ENCODE data around the gene ZBTB20.
A peak's percentile ranks its signal among the peaks of the same experiment; 100 is the strongest.
"Not testable (repeated sequence)": the region's sequence is repeated elsewhere in the genome, so short reads cannot be mapped to it uniquely, and the experiment has no call there.

ZBTB20 gene

DNA sequence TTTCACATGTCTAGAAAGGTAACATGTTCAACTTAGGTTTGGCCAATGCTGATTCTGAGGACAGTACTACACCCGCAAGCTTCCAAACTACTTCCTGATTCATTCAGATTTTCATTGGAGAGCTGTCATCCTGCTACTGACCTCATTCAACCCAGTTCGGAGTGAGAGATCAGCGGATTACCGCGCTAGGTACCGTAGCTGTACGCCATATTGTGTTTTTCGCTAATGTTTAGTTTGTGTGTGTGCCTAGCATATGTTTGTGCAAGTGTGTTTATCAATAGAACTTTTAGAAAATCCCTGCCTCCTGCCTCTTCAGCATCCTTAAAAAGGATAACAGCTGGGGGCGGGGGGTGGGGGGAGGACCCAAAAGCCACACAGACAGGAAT lies 1.1 kb downstream of the ZBTB20 start:
- peak overlapping the region; percentile 74 for H3K4me3 ChIP-seq (ENCODE audit: extremely low read depth, insufficient read depth, low read length, poor library complexity, severe bottlenecking)
- 50% methylated on average over 1 of the region's 9 CpGs; no CpG with 5 or more reads in 1 of the 2 experiments for WGBS, 2 experiments (ENCODE audit: insufficient coverage in 2 of 2)

DNA sequence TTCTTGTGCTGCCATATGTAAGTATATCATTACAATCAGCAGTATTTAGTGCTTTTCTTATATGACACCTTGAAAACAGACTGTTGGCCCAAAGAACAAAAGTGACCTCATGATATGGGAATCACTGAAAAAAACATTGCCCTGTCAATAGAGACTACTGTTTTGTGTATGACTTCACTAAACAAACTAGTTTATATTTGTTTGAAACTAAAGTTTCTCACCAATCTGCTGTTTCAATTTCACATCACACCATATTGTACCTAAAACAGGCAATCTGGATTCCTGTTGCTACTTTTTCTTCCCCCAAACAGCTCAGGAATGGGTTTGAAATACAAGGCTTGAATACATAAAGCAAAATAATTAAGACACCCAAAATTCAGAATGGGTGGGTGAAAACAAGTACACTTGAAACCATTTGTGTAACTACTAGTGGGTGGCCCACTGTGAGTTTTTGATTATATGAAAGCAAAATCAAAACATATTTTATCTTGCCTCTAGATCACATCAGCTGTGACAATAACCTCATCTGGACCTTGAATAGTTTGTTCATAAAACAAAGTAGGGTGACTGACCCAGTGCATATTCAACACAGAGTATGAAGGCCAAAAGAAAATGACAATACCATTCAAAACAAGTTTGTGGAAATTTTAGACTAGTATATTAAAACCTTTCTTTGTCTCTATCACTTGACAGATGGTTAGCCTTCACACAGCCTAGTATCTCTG lies 5.9 kb downstream of the ZBTB20 start:
- no peaks in the 10 kb centered on the region for H3K4me1 ChIP-seq (ENCODE audit: control insufficient read depth, insufficient read depth, low read length, poor library complexity, severe bottlenecking)
- H3K36me3 ChIP-seq (ENCODE audit: control insufficient read depth, insufficient read depth, low read length) = no peaks in the 10 kb centered on the region
- no peaks in the 10 kb centered on the region for H3K9me3 ChIP-seq (ENCODE audit: control insufficient read depth, low read length)
- H3K27ac ChIP-seq (ENCODE audit: low read depth, low read length, severe bottlenecking) = no peak overlapping the region
- no peak overlapping the region for H3K4me3 ChIP-seq (ENCODE audit: extremely low read depth, insufficient read depth, low read length, poor library complexity, severe bottlenecking)

More for the DNA sequence above, 1.1 kb downstream of the ZBTB20 start:
- H3K4me1 ChIP-seq (ENCODE audit: control insufficient read depth, insufficient read depth, low read length, poor library complexity, severe bottlenecking) = peaks cover 3% of the 10 kb centered on the region
- peak overlapping the region; percentile 91 for H3K27ac ChIP-seq (ENCODE audit: low read depth, low read length, severe bottlenecking)
- no peaks in the 10 kb centered on the region for H3K36me3 ChIP-seq (ENCODE audit: control insufficient read depth, insufficient read depth, low read length)
- no peaks in the 10 kb centered on the region for H3K9me3 ChIP-seq (ENCODE audit: control insufficient read depth, low read length)

DNA sequence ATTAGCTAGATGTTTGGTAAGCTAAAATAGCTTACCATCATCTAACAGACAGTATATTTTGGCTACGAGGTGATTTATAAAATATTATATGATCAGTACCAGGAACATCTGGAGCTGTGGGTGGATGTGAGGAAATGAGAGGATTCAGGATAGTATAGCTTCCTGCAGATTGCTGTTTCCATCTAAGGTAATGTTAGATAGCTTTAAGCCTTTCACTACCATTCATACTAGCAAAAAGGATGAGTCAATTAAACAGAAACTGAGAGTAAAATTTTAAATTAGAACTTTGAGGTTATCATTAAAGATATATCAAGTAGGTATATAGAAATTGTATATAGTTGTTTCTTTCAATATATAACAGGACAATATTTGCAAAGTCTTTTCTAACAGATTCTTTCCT lies 8.0 kb downstream of the ZBTB20 start:
- no peaks in the 10 kb centered on the region for H3K4me1 ChIP-seq (ENCODE audit: control insufficient read depth, insufficient read depth, low read length, poor library complexity, severe bottlenecking)
- H3K27ac ChIP-seq (ENCODE audit: low read depth, low read length, severe bottlenecking) = no peak overlapping the region
- H3K4me3 ChIP-seq (ENCODE audit: extremely low read depth, insufficient read depth, low read length, poor library complexity, severe bottlenecking) = no peak overlapping the region
- no CpG with 5 or more reads among the region's 1 CpG for WGBS, 2 experiments (ENCODE audit: insufficient coverage in 2 of 2)
- H3K36me3 ChIP-seq (ENCODE audit: control insufficient read depth, insufficient read depth, low read length) = no peaks in the 10 kb centered on the region
- no peaks in the 10 kb centered on the region for H3K9me3 ChIP-seq (ENCODE audit: control insufficient read depth, low read length)

DNA sequence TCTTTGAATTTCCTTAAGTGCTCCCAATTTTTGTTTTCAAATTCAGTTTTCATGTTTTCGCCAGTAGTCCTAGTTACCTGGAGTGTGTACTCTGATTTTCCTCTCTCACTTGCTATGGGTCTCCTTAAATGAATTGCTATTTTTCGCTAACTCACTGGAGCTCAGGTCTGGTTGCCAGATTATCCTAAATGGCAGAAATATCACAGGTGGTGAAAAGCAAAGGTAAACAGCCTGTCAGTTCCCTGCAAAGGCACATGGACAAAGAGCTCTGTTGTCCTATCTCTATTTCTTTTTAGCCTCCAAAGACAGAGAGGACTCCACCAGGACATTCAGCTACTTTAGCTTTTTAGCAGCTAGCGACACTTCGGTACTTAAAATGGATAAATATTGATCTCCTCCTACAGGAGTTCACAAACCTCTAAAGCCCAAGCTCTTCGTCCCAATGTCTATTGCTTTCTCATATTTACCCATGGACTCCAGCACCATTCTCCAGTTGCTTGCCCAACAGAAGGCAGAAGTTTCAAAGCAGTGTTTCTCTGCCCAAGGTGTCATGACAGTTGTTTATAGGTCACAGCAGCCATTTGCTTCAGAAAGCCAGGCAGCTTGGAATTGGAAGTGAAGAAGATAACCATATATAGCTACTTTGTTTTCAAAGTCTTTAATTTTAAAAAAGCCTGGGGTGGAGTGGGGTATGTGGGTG lies 12.3 kb downstream of the ZBTB20 start:
- 93 to 96% methylated on average over 3 to 5 of the region's 5 CpGs for WGBS, 2 experiments (ENCODE audit: insufficient coverage in 2 of 2)
- no peak overlapping the region for H3K4me3 ChIP-seq (ENCODE audit: extremely low read depth, insufficient read depth, low read length, poor library complexity, severe bottlenecking)

DNA sequence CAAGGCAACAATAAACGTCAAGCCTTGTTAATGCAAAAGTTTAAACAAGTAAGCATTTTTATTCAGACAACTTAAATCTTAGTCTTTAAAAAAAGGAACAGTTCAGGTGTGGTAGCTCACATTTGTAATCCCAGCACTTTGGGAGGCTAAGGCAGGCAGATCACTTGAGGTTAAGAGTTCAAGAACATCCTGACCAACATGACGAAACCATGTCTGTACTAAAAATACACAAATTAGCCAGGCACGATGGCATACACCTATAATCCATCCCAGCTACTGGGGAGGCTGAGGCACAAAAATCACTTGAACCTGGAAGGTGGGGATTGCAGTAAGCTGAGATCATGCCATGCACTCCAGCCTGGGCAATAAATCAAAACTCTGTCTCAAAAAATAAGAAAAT lies 19.9 kb downstream of the ZBTB20 start:
- Histone ChIP-seq H3K4me1 (ENCODE audit: control insufficient read depth, insufficient read depth, low read length, poor library complexity, severe bottlenecking) (no peaks in the 10 kb centered on the region), H3K9me3 (ENCODE audit: control insufficient read depth, low read length) (no peaks in the 10 kb centered on the region)
- WGBS, 2 experiments (ENCODE audit: insufficient coverage in 2 of 2) = 83 to 93% methylated on average over 1 to 2 of the region's 3 CpGs

More for the DNA sequence above, 12.3 kb downstream of the ZBTB20 start:
- H3K36me3 ChIP-seq (ENCODE audit: control insufficient read depth, insufficient read depth, low read length) = no peaks in the 10 kb centered on the region
- H3K4me1 ChIP-seq (ENCODE audit: control insufficient read depth, insufficient read depth, low read length, poor library complexity, severe bottlenecking) = no peaks in the 10 kb centered on the region
- no peaks in the 10 kb centered on the region for H3K9me3 ChIP-seq (ENCODE audit: control insufficient read depth, low read length)
- H3K27ac ChIP-seq (ENCODE audit: low read depth, low read length, severe bottlenecking) = no peak overlapping the region

DNA sequence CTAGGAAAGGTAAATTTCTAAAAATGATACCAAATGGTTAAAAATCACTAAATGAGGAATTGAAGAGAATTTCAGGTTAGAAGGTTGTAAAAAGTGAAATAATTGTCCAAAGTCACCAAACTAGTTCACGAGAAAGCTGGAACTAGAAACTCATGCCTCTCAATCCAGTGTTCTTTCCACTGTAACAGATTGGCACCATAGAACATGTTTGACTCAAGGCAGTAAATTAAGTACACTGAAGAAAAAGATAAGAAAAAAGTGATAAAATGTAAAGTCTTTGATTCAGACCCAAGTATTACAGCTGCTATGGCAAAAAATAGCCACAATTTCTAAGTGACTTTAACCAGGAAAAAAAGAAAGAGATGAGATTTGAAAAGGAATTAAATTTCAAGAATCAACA lies 26.5 kb downstream of the ZBTB20 start:
- Histone ChIP-seq H3K36me3 (ENCODE audit: control insufficient read depth, insufficient read depth, low read length) (no peaks in the 10 kb centered on the region), H3K4me1 (ENCODE audit: control insufficient read depth, insufficient read depth, low read length, poor library complexity, severe bottlenecking) (no peaks in the 10 kb centered on the region), H3K4me3 (ENCODE audit: extremely low read depth, insufficient read depth, low read length, poor library complexity, severe bottlenecking) (no peak overlapping the region), H3K27ac (ENCODE audit: low read depth, low read length, severe bottlenecking) (no peak overlapping the region), H3K9me3 (ENCODE audit: control insufficient read depth, low read length) (no peaks in the 10 kb centered on the region)
- WGBS, 2 experiments (ENCODE audit: insufficient coverage in 2 of 2) = no CpG with 5 or more reads among the region's 1 CpG

More for the DNA sequence above, 19.9 kb downstream of the ZBTB20 start:
- no peak overlapping the region for H3K27ac ChIP-seq (ENCODE audit: low read depth, low read length, severe bottlenecking)
- H3K36me3 ChIP-seq (ENCODE audit: control insufficient read depth, insufficient read depth, low read length) = no peaks in the 10 kb centered on the region
- no peak overlapping the region for H3K4me3 ChIP-seq (ENCODE audit: extremely low read depth, insufficient read depth, low read length, poor library complexity, severe bottlenecking)

DNA sequence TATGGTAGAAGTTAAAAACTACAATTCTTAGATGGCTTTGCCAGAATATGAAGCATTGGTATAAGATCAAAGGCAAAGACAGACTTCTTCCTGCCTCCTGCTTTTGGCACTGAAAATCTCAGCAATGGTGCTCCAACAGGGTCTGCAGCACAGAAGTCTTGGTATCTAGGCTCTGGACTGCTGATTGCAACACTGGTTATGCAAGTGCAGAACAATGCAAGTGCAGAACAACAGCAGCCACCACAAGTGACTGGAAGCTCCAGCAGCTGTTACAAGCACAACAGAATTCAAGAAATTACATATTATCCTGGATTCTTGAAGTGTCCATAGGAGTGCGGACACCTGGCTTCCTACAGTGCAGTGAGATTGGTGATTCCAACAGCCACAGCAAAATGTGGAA lies 33.7 kb downstream of the ZBTB20 start:
- Histone ChIP-seq H3K4me1 (ENCODE audit: control insufficient read depth, insufficient read depth, low read length, poor library complexity, severe bottlenecking) (no peaks in the 10 kb centered on the region), H3K4me3 (ENCODE audit: extremely low read depth, insufficient read depth, low read length, poor library complexity, severe bottlenecking) (no peak overlapping the region), H3K9me3 (ENCODE audit: control insufficient read depth, low read length) (no peaks in the 10 kb centered on the region), H3K36me3 (ENCODE audit: control insufficient read depth, insufficient read depth, low read length) (no peaks in the 10 kb centered on the region), H3K27ac (ENCODE audit: low read depth, low read length, severe bottlenecking) (no peak overlapping the region)
- 100% methylated on average over 1 of the region's 1 CpG; no CpG with 5 or more reads in 1 of the 2 experiments for WGBS, 2 experiments (ENCODE audit: insufficient coverage in 2 of 2)

DNA sequence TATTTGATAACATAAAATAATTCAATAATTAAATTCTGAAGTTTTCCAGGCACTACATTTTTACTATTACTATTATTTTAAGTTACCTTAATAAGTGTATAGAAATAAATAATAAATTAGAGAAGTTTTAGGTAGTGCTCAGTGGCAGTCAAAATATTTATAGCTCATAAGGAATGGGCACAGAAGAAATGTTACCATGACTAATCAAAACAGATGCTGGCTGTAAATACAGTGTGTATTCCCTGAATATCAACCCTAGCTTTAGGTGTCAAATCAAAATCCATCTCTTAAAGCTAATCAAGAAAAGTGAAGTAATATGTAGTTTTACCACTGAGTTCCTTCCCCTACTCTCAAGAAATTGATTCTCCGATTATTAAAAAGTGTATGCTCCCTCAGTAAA lies 35.5 kb downstream of the ZBTB20 start:
- H3K4me3 ChIP-seq (ENCODE audit: extremely low read depth, insufficient read depth, low read length, poor library complexity, severe bottlenecking) = no peak overlapping the region
- no peaks in the 10 kb centered on the region for H3K9me3 ChIP-seq (ENCODE audit: control insufficient read depth, low read length)
- no peaks in the 10 kb centered on the region for H3K4me1 ChIP-seq (ENCODE audit: control insufficient read depth, insufficient read depth, low read length, poor library complexity, severe bottlenecking)
- no peak overlapping the region for H3K27ac ChIP-seq (ENCODE audit: low read depth, low read length, severe bottlenecking)
- no peaks in the 10 kb centered on the region for H3K36me3 ChIP-seq (ENCODE audit: control insufficient read depth, insufficient read depth, low read length)
- WGBS, 2 experiments (ENCODE audit: insufficient coverage in 2 of 2) = no CpG with 5 or more reads among the region's 1 CpG

DNA sequence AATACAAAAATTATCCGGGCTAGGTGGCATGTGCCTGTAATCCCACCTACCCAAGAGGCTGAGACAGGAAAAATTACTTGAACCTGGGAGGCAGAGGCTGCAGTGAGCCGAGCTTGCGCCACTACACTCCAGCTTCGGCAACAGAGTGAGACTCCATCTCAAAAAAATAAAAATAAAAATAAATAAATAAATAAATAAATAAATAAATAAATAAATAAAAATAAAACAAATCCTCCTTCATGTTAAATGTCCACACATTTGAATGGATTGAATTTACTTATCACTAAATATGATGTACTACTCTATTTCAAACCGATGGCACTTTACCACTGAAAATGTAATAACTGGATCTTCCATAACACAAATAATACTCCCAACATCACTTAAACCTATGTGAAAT lies 36.3 kb downstream of the ZBTB20 start:
- no peaks in the 10 kb centered on the region for H3K36me3 ChIP-seq (ENCODE audit: control insufficient read depth, insufficient read depth, low read length)
- WGBS, 2 experiments (ENCODE audit: insufficient coverage in 2 of 2) = 57 to 92% methylated on average over 1 to 2 of the region's 5 CpGs
- no peaks in the 10 kb centered on the region for H3K4me1 ChIP-seq (ENCODE audit: control insufficient read depth, insufficient read depth, low read length, poor library complexity, severe bottlenecking)

DNA sequence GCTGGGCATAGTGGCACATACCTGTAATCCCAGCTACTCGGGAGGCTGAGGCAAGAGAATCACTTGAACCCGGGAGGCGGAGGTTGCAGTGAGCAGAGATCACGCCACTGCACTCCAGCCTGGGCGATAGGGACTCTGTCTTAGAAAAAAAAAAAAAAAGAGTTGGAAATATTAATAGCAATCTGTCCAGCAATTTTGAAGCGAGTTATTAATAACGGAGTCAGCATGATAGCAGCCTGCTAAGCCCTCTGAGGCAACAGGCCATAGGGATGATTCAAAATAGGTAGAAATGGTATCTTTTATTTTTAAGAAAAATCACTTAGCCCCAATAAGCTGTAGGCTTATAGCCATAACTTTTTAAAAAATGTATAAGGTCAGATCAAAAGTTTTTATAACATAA lies 37.0 kb downstream of the ZBTB20 start:
- not testable (repeated sequence) for H3K4me1 ChIP-seq (ENCODE audit: control insufficient read depth, insufficient read depth, low read length, poor library complexity, severe bottlenecking); H3K9me3 ChIP-seq (ENCODE audit: control insufficient read depth, low read length); H3K27ac ChIP-seq (ENCODE audit: low read depth, low read length, severe bottlenecking); H3K4me3 ChIP-seq (ENCODE audit: extremely low read depth, insufficient read depth, low read length, poor library complexity, severe bottlenecking); H3K36me3 ChIP-seq (ENCODE audit: control insufficient read depth, insufficient read depth, low read length)
- 90 to 93% methylated on average over 7 of the region's 7 CpGs for WGBS, 2 experiments (ENCODE audit: insufficient coverage in 2 of 2)

More for the DNA sequence above, 36.3 kb downstream of the ZBTB20 start:
- no peaks in the 10 kb centered on the region for H3K9me3 ChIP-seq (ENCODE audit: control insufficient read depth, low read length)
- no peak overlapping the region for H3K4me3 ChIP-seq (ENCODE audit: extremely low read depth, insufficient read depth, low read length, poor library complexity, severe bottlenecking)
- no peak overlapping the region for H3K27ac ChIP-seq (ENCODE audit: low read depth, low read length, severe bottlenecking)

DNA sequence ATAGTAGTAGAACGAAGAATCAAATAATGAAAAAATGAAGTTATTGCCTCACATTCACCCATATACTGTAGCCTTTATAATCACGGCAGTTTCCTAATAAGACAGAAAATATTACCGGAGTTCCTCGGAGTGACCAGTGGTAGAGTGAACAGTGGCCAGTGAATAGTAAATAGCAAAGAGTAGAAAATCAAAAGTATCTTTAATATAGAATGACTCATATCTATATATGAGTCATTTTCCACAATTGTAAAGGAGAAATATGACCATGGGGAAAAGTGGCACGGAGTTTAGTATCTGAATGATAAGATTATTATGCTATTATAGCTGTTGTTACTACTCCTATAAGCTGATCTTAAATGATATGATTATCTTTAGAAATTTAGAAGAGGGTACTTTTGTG lies 38.5 kb downstream of the ZBTB20 start:
- H3K27ac ChIP-seq (ENCODE audit: low read depth, low read length, severe bottlenecking) = no peak overlapping the region

More for the DNA sequence above, 38.5 kb downstream of the ZBTB20 start:
- WGBS, 2 experiments (ENCODE audit: insufficient coverage in 2 of 2) = no CpG with 5 or more reads among the region's 5 CpGs
- Histone ChIP-seq H3K4me1 (ENCODE audit: control insufficient read depth, insufficient read depth, low read length, poor library complexity, severe bottlenecking) (no peaks in the 10 kb centered on the region), H3K36me3 (ENCODE audit: control insufficient read depth, insufficient read depth, low read length) (no peaks in the 10 kb centered on the region), H3K4me3 (ENCODE audit: extremely low read depth, insufficient read depth, low read length, poor library complexity, severe bottlenecking) (no peak overlapping the region), H3K9me3 (ENCODE audit: control insufficient read depth, low read length) (no peaks in the 10 kb centered on the region)
